Medulla oblongata (tissue), 1 donor: ENCODE measurements around the gene GRHPR.
A peak's percentile ranks its signal among the peaks of the same experiment; 100 is the strongest.
"Not testable (repeated sequence)": the region's sequence is repeated elsewhere in the genome, so short reads cannot be mapped to it uniquely, and the experiment has no call there.

Experiments used
- DNase-seq: peaks from one replicate; pipeline ENCODE4 v3.0.0-alpha.2; 2015; ENCODE audit errors: extremely low spot score

The GRHPR gene

DNA sequence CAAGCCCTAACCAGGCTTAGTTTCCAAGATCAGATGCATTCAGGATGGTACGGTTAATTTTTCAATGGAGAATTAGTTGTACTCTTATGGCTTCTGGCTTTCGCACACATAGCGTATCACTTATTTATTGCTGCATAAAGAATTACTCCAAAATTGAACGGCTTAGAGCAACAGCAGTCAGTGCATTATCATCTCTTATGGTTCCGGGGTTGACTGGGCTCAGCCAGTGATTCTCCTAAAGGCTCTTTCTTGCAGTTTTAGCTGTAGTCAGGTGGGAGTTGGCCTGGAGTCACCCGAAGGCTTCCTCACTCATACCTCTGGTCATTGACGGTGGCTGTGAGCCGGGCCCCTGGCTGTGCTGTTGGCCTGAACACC is 595 bp upstream of the GRHPR start:
- DNase-seq, result no peak

- no peak for DNase-seq
Measured at GRCh38 chr9:37423508-37423907, 1.0 kb downstream of the GRHPR start.

GRCh38 chr9:37424204-37424685 is 1.7 kb downstream of the GRHPR start:
- DNase-seq, result no peak

GRCh38 chr9:37424686-37425297 is 2.3 kb downstream of the GRHPR start:
- no peak for DNase-seq

- no peak for DNase-seq
Measured at GRCh38 chr9:37425298-37425752, 2.8 kb downstream of the GRHPR start.

DNA sequence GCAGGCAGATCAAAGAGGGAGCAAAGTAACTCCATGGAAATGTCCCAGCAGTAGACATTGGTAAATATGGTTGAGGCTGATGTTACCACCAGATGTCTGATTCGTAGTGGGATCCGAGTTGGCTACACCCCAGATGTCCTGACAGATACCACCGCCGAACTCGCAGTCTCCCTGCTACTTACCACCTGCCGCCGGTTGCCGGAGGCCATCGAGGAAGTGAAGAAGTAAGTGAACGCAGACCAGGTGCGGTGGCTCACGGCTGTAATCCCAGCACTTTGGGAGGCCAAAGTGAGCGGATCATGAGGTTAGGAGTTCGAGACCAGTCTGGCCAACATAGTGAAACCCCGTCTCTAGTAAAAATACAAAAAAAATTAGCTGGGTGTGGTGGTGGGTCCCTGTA is 3.9 kb downstream of the GRHPR start:
- not testable (repeated sequence) for DNase-seq

- no peak for DNase-seq
Measured at GRCh38 chr9:37426846-37427245, 4.3 kb downstream of the GRHPR start.

DNA sequence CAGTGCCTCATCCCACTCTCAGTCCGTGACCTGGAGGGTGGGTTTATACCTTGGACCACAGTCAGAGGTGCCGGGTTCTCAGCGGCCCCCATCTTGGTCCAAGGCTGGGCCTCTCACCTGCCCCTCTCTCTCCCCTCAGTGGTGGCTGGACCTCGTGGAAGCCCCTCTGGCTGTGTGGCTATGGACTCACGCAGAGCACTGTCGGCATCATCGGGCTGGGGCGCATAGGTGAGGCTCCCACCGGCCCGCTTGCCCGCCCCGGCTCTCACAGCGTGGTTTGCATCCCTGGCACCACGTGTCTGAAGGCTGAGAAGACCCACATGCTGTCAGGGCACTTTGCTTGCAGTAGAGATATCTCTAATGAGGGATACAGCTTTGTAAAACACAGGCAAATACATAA is 5.8 kb downstream of the GRHPR start:
- no peak for DNase-seq

GRCh38 chr9:37429441-37430285 is 7.2 kb downstream of the GRHPR start:
- no peak for DNase-seq

- peak; percentile 92 for DNase-seq
Measured at GRCh38 chr9:37430841-37431597, 8.5 kb downstream of the GRHPR start.

DNA sequence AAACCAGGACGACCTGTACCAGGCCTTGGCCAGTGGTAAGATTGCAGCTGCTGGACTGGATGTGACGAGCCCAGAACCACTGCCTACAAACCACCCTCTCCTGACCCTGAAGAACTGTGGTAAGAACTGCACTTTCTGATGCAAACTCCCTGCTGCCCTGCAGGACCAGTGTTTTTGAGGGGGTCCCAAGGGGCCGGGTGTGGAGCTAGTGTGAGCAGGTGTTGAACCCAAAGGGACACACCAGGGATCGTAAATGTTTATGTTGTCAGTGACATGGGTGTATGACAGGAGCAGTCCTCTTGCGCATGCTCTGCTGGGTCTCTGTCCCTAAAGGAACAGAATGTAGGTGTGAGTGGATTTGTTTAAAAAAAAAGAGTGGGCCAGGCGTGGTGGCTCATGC is 9.5 kb downstream of the GRHPR start:
- DNase-seq, result no peak

DNA sequence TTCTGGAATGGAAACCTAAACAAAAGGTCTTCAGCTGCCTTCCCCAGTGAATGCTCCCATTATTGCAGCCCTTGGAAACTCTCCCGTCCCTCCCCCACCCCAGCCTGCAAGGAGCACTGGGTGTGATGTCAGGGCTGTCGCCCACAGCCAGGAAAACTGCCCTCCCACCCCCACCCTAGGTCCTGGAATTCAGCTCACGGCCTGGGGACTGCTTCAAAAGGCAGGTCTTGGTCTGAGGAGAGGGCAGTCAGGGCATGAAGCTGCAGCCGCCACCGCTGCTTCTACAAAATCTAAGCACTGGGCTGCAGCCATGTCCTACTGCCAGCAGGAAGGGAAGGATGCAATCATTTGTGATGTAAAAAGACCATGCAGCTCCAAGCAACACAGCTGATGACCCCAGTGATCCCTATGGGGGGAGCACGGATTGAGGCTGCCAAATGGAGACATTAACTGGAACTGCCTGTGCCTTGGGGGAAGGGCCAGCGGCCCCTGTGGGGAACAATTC is 11.4 kb downstream of the GRHPR start:
- peak; percentile 96 for DNase-seq

GRCh38 chr9:37436540-37436939 is 14.0 kb downstream of the GRHPR start:
- no peak for DNase-seq

DNA sequence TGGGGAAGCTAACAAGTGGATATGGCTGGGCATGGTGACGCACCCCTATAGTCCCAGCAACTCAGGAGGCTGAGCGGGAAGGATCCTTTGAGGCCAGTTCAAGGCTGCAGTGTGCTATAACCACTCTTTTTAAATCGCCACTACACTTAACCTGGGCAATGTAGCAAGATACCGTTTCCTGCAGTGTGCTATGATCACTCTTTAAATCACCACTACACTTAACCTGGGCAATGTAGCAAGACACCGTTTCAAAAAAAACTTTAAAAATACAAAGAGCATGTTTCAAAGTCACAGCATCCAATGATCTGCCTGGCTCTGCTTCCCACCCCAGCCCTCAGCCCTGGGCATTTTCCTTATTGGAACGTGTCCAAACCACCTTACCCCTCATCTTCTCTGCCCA is 14.5 kb downstream of the GRHPR start:
- DNase-seq, result no peak

GRCh38 chr9:37437621-37438020 is 15.1 kb downstream of the GRHPR start:
- peak; percentile 51 for DNase-seq

DNA sequence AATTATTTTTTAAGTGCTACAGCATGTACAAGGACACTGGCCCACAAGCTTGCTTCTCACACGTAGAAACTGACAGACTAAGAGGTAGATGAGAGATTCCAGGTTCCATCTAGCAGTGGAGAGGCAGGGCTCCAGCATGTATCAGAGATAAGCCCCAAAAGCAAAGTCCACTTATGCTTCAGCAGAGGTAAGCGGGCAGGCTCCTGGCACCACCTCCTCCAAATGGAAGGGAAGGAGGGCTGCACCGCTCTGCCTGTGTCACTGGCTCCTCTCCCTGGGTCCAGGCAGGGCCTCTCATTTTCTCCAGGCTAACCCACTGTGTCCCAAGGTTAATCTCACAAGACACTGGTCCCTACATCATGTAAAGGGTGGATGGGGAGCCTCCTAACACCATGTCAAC is 15.9 kb downstream of the GRHPR start:
- no peak for DNase-seq

DNA sequence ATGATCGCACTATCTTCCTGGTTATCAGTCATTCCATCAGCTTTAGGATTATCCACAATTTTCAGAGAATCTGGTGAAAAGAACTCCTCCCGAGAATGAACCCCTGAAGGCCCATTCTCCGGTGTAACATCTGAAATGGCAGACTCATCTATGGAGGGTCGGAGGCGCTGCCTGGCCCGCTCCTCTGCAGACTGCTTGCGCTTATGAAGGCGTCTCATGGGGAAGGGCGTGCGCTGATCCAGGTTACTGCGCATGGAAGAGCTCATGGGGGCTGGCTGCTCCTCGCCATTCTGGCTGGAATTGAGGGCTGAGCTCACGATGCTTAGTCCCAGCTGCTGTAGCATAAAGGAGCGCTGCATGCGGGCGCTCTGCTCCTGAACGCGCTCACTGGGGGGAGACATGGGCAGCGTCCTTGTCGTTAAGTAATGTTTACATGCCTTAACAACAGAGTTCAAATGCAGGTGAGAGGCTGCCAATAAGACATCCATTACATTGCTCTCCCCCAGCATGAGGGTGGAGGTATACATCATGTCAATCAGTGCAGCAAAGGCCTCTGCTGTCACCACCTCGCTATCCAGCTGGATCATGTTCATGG is 19.4 kb downstream of the GRHPR start:
- no peak for DNase-seq

- DNase-seq, result no peak
Measured at GRCh38 chr9:37442556-37442955, 20.1 kb downstream of the GRHPR start.

DNA sequence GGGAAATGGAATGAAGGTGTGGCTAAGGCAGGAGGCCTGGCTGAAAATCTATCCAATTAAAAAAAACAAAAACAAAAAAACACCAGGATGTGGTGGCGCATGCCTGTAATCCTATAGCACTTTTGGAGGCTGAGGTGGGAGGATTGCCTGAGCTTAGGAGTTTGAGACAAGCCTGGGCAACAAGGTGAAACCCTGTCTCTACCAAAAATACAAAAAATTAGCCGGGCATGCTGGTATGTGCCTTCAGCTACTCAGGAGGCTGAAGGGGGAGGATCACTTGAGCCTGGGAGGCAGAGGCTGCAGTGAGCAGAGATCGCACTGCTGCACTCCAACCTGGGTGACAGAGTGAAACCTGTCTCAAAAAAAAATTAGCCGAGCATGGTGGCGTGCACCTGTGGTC is 21.1 kb downstream of the GRHPR start:
- DNase-seq, result no peak

- no peak for DNase-seq
Measured at GRCh38 chr9:37444890-37445289, 22.4 kb downstream of the GRHPR start.

- no peak for DNase-seq
Measured at GRCh38 chr9:37445832-37446231, 23.3 kb downstream of the GRHPR start.

DNA sequence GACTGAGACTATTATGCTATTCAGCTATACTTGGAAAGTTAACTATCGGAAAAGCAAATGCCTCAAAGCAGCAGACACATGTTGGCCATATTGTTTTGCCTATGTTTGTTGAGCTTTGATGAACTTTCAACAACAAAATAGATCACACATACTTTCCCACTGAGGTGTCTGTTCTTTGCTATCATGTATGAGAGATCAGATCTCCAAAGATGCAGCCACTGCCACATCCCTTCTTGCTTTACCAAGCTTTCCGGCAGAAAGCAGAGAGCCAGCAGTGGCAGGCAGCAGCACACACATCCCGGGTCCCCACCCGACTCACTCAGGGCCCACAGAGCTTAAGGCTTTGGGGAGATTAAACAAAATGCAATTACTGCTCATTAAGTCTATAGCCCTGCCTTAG is 23.9 kb downstream of the GRHPR start:
- DNase-seq, result no peak
